DMS 273 (cell line): ENCODE data around the gene MBP.

Experiments
- DNase-seq: peaks from one replicate; lab custom pipeline; 2025; ENCODE audit not compliant: unreplicated experiment; lab: John Stamatoyannopoulos, UW

MBP gene

DNA sequence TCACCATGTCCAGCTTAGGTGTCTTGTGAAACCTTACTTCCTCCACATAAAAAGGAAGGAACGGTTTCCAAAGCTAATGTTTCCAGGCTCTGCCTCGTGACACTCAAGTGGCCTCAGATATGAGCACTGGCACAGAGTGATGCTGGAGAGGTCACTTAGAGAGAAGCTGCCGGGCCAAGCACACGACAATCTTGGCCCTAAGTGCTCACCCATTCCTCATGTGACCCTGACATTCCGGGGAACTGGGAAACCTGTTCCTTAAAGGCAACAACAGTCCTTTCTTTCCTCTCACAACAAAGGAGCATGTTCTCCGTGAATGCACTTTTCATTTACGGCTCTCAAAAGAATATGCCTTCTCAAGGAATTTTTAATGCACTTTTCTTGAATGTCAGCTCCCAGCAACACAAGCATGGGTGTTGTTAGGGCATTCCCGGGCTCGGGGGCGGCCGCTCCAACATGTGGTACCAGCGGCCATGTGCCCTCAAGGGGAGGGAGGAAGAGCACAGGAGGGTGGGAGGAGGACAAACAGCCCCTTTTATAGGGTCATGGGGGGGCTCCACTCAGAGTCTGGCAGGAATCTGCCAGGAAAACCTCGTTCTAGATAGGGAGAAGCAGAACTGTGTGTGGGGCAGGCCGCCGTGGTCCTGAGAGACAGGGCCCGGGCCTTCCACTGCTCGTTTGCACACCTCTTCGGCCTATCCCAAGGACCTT lies 118.6 kb downstream of the MBP start:
- DNase-seq: no peak

- no peak for DNase-seq
Observed at GRCh38 chr18:77012806-77013541, 119.6 kb downstream of the MBP start.

- no peak for DNase-seq
Observed at GRCh38 chr18:77012120-77012519, 120.5 kb downstream of the MBP start.

DNA sequence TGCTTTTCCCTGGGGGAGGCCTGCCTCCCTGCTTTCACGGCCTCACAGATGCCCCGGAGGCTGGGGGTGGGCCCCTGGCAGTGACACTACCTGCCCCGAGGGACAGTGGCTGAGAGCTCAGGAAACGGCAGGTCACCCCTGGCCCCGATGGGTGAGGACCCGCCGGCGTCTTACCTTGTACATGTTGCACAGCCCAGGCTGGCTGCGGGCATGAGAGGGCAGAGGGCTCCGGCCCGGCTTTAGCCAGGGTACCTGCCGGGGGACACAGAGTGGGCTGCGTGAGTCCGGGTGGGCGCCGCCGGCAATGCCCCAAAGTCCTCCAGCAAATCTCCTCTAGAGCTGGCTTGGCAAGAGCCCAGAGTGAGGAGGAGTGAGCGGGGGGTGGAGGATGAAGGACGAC lies 122.9 kb downstream of the MBP start:
- no peak for DNase-seq

DNA sequence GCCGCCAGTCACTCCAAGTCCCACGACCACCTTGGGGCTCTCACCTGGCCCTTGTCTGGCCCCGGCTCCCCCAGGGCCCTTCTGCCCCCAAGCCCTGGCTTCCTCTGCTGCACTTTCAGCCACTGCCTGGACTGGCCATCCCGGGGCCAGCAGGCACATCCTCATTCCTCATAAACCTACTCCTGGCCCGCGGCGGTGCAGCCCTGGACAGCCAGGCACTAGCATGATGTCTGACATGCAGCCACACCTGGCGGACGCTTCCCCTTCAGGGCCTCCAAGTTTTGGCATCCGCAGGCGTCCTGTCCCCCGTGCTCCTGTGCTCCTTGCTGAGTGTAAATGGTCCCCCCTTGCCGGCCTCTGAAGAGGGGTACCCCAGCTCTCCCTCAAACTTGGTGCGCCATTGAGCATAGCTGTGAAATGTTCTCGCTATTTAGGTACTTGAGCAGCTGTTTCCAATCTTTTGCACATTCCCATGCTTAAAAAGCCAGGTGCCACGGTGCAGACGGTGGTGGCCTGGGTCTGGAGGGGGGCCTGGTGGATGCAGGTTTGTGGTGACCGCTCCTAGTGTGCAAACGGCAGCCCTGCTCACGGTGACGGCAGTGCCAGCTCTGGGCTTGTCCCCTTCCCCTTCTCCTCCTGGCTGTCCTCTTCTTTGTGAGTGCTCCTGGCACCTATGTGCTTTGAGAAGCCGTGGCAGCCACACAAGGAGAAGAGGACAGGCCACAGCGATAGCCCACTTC lies 123.8 kb downstream of the MBP start:
- no peak for DNase-seq

DNA sequence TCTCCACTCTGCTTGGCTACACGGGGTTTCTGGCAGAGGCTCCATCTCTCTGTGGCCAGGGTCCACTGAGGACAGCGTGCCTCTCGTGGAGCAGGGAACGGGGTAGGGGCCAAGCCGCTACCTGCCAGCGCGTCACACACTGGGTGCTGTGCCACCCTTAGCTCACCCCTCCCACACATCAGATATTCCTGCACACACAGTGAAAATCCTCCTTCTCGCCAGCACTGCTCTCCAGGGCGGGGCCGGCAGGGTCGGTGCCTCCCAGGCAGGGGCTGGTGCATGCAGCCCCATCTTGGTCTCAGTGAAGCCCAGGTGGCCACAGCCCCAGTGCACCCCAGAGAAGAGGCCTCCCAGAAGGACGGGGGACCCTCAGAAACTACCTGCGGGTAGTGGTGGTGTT lies 124.6 kb downstream of the MBP start:
- no peak for DNase-seq

- DNase-seq: no peak
Observed at GRCh38 chr18:77007251-77007650, 125.3 kb downstream of the MBP start.

GRCh38 chr18:77006305-77007175 lies 126.0 kb downstream of the MBP start:
- no peak for DNase-seq

DNA sequence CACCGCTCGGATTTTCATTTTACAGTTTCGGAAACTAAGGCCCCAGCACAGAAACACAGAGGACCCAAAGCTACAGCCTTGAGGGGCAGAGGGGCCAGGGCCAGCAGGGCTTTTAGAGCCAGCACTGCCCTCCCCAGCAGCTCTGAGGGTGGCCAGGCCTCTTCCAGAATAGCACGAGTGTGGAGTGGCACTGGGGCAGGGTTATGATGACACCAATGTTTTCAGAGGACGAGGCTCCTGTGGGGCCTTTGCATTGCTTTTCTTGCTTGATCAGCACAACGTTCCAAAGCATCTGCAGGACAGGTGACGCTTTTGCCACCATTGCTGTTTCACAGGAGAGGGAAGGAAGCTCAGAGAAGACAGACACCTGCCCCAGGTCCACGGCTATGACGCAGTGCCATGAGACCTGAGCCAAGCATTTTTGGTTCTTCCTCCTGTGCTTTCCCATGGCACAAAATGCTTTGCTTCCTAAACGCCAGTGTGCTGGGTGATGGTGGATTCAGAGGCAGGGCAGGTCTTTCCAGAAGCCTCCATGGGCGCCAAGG lies 126.9 kb downstream of the MBP start:
- no peak for DNase-seq

DNA sequence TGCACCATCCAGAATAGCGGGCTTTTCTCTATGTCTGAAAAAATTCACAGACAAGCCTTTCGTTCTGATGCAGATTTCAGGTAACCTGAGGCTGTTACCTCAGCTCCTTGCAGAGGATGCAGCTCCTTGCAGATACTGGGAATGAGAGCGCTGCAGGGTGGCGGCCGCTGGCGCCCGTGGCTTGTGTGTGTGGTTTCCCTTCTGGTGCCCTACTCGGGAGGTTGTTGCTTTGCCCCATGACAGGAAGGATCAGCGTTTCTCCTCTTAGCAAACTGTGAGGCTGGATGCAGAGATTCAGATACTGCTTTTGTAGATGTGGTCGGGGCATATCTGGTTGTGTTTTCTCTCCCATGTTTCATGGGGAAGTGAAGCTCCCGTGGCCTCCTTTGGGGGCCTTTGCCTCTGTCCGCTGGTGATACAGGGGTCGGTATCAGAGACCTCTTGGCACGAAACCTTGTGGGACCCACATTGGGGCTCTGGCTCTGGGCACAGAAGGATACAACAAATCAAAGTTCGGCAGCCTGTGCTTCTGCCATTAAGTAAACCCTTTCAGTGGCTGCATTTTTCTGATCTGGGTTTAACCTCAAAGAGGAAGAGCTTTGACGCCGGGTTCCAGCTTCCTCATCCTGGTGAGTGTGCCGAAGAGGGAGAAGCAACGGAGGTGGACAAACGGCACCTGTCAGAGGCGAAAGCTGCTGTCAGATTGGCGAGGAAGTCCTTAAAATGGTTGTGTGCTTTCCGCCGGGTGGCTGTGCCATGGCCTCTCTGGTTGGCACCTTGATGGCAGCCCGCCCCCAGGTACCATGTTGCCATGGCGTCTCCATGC lies 127.8 kb downstream of the MBP start:
- no peak for DNase-seq

DNA sequence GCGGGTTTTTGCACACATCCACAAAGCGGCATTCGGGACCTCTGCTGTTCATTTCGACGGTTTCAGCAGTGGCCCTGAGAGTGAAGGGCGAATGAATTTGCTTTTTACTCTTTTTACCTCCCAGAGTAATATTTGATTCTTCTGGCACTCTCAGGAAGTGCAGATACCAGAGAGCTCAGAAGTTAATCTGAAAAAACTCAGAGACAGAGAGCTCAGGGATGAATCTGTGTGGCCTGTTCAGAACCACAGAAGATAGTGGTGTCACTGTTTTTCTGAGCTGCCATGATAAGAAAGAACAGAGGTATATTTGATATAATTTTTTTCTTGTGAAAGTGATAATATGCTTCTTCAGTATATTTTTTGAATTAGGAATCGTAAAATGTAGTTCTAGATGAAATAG lies 129.3 kb downstream of the MBP start:
- DNase-seq: no peak

- no peak for DNase-seq
Observed at GRCh38 chr18:77002496-77002895, 130.1 kb downstream of the MBP start.

DNA sequence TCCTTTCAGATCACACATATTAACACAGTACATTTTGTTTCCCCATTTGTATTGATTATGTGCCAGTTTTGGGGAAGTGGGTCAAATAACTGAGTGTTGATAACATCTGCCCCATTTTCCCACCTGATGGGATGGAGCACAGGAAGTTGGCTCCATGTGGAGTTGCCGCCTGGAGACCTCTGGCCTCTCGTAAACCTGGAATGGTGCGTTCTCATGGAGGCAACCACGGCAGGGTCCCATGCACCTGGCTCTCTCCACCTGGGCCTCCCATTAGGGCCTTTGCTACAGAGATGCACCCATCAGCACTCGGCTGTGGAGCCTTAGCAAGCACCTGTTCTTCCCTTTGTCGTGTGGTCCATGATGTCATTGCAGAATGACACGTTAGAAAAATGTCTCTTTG lies 130.6 kb downstream of the MBP start:
- DNase-seq: no peak

- no peak for DNase-seq
Observed at GRCh38 chr18:77001041-77001440, 131.5 kb downstream of the MBP start.

DNA sequence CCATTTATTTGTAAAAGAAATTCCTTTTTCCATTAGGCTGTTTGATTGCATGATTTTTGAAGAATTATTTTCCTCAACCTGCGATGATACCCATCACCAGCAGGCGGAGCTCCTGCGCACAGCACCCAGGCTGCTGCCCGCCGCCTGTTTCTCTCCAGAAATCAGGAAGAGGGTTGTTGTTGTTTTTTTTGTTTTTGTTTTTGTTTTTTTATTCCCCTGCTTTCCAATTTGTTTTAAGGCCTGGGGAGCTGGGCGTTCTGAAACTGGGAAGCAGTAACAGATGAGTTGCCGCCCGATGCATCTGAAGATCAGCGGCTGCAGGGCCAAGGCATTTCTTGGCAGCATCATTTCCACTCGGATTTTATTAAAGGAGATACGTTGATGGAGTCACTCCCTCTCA lies 132.1 kb downstream of the MBP start:
- peak; percentile 66 for DNase-seq

GRCh38 chr18:76999077-76999476 lies 133.5 kb downstream of the MBP start:
- DNase-seq: no peak

GRCh38 chr18:76997951-76998808 lies 134.4 kb downstream of the MBP start:
- no peak for DNase-seq

DNA sequence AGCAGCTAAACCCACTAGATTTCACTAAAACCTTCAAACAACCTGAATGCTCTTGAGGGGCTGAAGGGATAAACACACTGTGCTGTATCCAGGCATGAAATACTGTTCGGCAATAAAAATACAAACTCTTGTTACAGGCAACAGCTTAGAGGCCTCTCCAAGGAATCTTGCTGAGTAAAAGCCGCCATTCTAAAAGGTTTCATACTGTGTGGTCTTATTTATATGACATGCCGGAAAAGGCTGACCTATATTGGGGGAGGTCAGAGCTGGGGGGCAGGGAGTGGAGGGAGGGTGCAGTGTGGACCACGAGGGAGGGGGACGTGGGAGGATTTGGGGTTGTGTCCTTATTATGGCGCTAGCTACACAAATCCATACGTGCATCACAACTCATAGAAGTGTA lies 136.2 kb downstream of the MBP start:
- no peak for DNase-seq

DNA sequence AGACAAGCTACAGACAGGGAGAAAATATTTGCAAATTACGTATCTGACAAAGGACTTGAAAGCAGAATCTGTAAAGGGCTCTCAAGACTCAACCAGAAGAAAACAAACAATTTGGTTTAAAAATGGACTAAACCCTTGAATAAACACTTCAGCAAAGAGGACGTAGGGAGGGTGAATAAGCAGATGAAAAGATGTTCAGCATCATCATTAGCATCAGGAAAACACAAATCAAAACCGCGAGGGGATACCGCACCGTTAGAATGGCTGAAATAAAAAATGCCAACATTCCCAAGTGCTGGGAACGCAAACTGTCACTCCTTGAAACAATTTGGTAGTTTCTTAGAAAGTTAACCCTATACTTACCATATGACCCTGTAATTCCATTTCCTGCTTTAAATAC lies 136.7 kb downstream of the MBP start:
- no peak for DNase-seq
